ENCODE data around the gene ERCC3. TPM values are rescaled to one million over a fixed set of nuclear protein-coding genes. Genes with fewer than 3 reads are reported as not detected.

ERCC3 gene
- 42.8 TPM for polyA plus RNA-seq (2012; ENCODE audit: missing spikeins)

DNA sequence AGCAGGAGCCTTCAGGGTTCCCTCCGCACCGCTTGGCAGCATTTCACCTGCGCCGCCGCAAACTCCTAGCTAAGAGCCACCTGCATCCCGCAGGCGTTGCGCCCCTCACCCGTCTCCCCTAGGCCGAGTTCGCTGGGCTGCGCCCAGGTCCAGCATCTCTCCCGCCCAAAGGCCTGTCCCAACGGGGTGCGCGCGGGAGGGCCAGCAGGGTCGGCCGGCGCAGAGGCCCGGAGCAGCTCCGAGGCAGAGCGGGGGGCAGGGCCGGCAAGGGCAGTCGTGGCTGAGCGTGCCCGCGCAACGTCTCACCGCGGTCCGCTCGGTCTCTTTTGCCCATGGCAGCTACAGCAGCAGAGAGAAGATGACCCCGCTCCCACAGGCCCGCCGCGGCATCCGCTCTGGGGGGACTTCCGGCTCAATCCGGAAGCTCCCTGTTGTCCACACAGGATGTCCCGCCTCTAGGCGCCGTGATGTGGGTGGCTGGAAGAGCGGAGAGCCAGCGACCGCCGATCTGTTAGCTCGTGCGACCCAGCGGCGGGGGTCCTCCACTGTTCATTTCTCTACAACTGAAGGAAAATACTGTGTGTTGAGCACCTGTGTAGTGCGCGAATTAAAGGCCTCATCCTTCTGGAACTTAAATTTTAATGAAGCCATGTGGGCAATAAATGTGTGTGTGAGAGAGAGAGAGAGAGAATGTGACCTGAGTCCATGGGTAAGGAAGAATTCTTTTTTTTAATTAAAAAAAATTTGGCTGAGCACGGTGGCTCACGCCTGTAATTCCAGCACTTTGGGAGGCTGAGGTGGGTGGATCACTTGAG is at the start of gene ERCC3:
TSS of gene ERCC3 (minus strand) at position 397 of the 815 bp plus-strand sequence. CDS start at position 334, 63 bp downstream.
- peak; percentile 94 for DNase-seq (ENCODE audit: insufficient read length)
- FAIRE-seq: peak; percentile 88
- TF ChIP-seq POLR2A (IDR thresholded peaks at IDR 0.05; ENCODE audit: low read depth, low read length): peak; percentile 93
- TF ChIP-seq TAF1 (IDR thresholded peaks at IDR 0.05; ENCODE audit: borderline replicate concordance, low read depth, low read length): peak; percentile 66; the same call in 1 of the 2 replicates
- peak; percentile 93; the same call in 1 of the 2 replicates for TF ChIP-seq POLR2AphosphoS5 (IDR thresholded peaks at IDR 0.05; ENCODE audit: low read depth, low read length)

DNA sequence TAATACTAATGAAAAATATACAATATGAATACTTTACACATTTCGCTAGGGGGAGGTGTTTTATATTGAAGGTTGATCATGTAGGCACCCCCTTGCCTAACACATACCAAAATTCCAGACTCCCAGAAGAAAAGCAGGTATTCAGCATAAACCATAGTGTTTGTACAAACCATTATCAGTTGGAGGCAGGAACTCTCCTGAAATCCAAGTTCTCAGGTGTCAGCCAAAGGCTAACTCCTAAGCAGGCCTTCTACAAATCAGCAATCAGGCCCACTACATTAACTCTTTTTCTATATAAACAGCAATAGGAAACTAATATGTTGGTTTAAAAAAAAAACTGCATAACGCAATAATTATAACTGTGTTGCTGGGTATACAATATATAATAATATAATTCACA is 49.3 kb upstream of the ERCC3 start:
- DNase-seq (ENCODE audit: insufficient read length) (no peak), FAIRE-seq (no peak)
- TF ChIP-seq POLR2A (IDR thresholded peaks at IDR 0.05; ENCODE audit: low read depth, low read length) (no peak), TAF1 (IDR thresholded peaks at IDR 0.05; ENCODE audit: borderline replicate concordance, low read depth, low read length) (no peak), POLR2AphosphoS5 (IDR thresholded peaks at IDR 0.05; ENCODE audit: low read depth, low read length) (no peak)

DNA sequence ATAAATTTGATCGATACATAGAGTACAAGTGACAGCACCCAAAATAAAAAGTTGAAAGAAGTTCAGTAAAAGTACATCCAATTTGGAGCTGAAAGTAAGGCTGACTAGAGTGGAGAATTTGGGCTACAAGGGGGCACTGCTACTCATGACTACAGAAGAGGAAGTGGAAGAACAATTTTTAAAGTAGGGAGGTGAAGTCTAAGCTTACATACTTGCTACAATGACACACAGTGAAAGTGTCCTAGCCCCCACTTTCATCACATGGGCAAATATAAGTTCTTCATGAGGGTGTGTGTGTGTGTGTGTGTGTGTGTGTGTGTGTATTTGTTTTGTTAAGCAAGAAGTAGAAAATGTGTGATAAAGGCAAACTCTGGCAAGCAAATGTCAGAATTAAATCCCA is 48.2 kb upstream of the ERCC3 start:
- DNase-seq (ENCODE audit: insufficient read length) (no peak), FAIRE-seq (peak; percentile 84)
- TF ChIP-seq POLR2A (IDR thresholded peaks at IDR 0.05; ENCODE audit: low read depth, low read length) (no peak), TAF1 (IDR thresholded peaks at IDR 0.05; ENCODE audit: borderline replicate concordance, low read depth, low read length) (no peak), POLR2AphosphoS5 (IDR thresholded peaks at IDR 0.05; ENCODE audit: low read depth, low read length) (no peak)

DNA sequence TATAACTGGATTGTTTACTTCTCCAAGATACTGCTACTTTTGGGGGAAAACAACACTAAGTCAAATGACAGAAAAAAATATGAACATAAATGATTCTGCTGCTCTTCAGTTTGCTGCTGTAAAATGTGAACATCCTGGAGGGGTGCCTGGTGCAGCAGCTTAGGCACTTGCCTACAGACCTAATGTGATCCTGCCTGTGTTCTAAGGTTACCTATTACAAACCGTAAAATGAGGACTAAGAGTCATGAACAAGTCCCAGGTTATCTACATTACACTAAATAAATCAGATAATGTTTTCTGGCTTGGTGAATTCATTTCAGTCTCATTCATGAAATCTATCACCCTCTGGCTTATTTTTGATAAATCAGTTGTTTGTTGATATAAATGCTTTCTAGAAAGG is 38.4 kb upstream of the ERCC3 start:
- no peak for DNase-seq (ENCODE audit: insufficient read length)
- TF ChIP-seq POLR2AphosphoS5 (IDR thresholded peaks at IDR 0.05; ENCODE audit: low read depth, low read length) (no peak), POLR2A (IDR thresholded peaks at IDR 0.05; ENCODE audit: low read depth, low read length) (no peak)
- FAIRE-seq: no peak

DNA sequence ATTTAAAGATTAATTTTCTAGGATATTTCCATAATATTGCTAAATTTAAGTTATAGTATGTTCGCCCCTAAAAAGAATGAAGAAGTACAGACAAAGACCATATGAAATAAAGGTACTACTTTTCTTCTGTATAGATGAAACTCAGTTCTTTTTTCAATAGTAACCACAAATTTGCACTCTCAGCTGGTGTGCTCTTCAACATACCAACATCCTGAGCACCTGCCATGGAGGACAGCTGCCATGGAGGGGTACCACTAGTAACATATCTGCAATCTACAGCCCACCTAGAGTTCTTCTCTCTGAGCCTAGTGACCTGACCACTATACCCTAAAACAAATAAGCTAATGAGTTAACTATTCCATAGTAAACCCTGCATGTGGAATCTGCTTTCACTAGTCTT is 36.8 kb upstream of the ERCC3 start:
- FAIRE-seq: no peak
- DNase-seq (ENCODE audit: insufficient read length): no peak
- TF ChIP-seq POLR2AphosphoS5 (IDR thresholded peaks at IDR 0.05; ENCODE audit: low read depth, low read length) (no peak), TAF1 (IDR thresholded peaks at IDR 0.05; ENCODE audit: borderline replicate concordance, low read depth, low read length) (no peak), POLR2A (IDR thresholded peaks at IDR 0.05; ENCODE audit: low read depth, low read length) (no peak)

DNA sequence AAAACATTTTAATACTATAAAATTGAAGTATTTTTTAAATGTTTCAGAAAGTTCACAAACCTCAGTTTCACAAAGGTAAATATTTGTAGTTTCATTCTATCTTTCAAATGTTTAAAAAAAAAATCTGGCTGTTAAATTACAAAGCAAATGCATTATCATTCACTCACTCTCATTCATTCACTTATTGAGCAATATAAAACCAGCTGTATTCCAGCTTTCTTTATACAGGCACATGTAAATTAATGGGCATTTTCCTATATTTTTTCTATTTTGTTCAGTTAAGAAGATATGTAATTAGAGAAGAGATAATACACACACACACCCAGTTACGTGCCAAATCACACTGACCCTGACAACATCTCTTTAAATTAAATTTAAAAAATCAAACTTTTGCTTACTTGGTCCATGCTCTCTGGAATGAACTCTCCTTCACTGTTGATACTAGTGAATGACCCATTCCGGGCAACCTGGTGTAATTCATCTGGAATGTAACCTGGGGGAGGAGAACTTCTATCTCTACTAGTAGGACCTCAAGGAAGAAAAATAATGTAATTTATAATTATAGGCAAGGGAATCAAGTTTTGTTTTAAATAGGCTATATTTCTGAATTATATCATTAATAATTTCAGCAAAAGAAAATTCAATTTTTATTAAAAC is 32.5 kb upstream of the ERCC3 start:
- no peak for FAIRE-seq
- TF ChIP-seq POLR2A (IDR thresholded peaks at IDR 0.05; ENCODE audit: low read depth, low read length) (no peak), TAF1 (IDR thresholded peaks at IDR 0.05; ENCODE audit: borderline replicate concordance, low read depth, low read length) (no peak), POLR2AphosphoS5 (IDR thresholded peaks at IDR 0.05; ENCODE audit: low read depth, low read length) (no peak)
- DNase-seq (ENCODE audit: insufficient read length): no peak

DNA sequence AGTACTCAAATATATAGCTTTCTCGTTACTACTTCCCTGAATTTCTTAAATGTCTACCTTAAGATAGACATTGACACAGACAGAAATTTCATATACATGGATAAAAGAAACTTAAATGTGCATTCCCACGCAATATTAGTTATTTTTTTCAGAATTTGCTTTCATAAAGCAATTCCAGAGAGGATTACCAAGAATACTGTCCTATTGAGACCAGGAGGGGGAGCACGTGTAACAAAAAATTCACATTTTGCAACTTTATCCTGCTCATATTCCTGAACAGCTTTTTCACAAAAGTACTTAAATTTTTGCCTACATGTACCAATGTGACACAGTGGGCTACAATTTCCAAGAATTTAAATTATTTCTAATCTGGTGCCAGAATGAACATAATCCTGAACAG is 30.7 kb upstream of the ERCC3 start:
- no peak for TF ChIP-seq POLR2AphosphoS5 (IDR thresholded peaks at IDR 0.05; ENCODE audit: low read depth, low read length)
- no peak for TF ChIP-seq TAF1 (IDR thresholded peaks at IDR 0.05; ENCODE audit: borderline replicate concordance, low read depth, low read length)
- FAIRE-seq: peak; percentile 40
- no peak for DNase-seq (ENCODE audit: insufficient read length)

DNA sequence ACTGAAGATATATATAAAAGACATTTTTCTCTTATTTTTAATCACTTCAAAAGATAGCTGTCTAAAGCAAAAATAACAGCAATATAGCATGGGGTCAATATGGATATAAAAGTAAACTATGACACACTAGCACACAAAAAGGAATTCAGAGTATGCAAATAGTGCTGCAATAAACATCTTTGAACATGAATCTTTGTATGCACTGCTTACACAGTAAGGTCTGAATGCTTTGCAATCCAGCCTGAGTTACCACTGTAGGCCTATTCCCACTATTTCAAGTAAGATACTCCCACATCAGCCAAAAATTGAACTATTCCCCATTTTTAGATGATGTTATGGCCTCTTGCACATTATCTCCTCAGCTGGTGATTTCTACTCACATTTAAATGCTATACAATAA is 27.4 kb upstream of the ERCC3 start:
- TF ChIP-seq TAF1 (IDR thresholded peaks at IDR 0.05; ENCODE audit: borderline replicate concordance, low read depth, low read length) (no peak), POLR2A (IDR thresholded peaks at IDR 0.05; ENCODE audit: low read depth, low read length) (no peak), POLR2AphosphoS5 (IDR thresholded peaks at IDR 0.05; ENCODE audit: low read depth, low read length) (no peak)
- FAIRE-seq (peak; percentile 42), DNase-seq (ENCODE audit: insufficient read length) (no peak)

DNA sequence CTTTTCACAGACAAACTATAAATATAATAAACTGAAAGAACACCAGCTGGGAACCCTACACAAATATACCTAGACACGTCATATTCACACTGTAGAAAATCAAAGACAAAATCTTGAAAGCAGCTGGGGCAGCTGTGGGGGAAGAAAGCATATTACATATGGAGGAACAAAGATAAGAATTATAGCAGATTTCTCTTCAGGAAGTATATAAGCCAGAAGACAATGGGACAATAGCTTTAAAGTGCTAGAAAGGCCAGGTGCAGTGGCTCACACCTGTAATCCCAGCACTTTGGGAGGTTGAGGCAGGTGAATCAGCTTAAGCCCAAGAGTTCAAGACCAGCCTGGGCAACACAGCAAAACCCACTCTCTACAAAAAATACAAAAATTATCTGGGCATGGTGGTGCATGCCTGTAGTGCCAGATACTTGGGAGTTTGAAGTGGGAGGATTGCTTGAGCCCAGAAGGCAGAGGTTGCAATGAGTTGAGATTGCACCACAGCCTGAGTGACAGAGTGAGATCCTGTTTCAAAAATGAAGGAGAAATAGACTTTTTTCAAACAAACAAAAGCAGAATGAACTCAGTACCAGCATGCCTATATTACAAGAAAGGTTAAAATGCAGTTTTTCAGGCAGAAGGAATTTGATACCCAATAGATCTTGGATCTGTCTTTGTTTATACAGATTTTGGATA is 26.8 kb upstream of the ERCC3 start:
- TF ChIP-seq POLR2A (IDR thresholded peaks at IDR 0.05; ENCODE audit: low read depth, low read length): no peak
- TF ChIP-seq TAF1 (IDR thresholded peaks at IDR 0.05; ENCODE audit: borderline replicate concordance, low read depth, low read length): no peak
- no peak for TF ChIP-seq POLR2AphosphoS5 (IDR thresholded peaks at IDR 0.05; ENCODE audit: low read depth, low read length)
- FAIRE-seq (no peak), DNase-seq (ENCODE audit: insufficient read length) (no peak)

DNA sequence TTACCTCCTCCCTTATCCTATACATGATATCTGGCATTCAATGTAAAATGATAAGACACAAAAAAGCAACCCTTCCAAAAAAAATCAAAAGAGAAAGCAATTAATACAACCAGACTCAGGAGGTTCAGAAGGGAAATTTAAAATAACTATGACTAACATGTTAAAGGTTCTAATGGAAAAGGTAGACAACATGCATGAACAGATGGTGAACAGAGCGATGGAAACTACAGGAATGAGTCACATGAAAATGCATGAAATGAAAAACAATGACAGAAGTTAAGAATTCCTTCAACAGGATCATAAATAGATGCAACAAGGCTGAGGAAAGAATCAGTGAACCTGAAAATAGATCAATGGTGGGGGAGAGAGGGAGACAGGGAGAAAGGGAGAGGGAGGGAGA is 26.1 kb upstream of the ERCC3 start:
- DNase-seq (ENCODE audit: insufficient read length) (no peak), FAIRE-seq (no peak)
- no peak for TF ChIP-seq POLR2A (IDR thresholded peaks at IDR 0.05; ENCODE audit: low read depth, low read length)
- TF ChIP-seq TAF1 (IDR thresholded peaks at IDR 0.05; ENCODE audit: borderline replicate concordance, low read depth, low read length): no peak
- no peak for TF ChIP-seq POLR2AphosphoS5 (IDR thresholded peaks at IDR 0.05; ENCODE audit: low read depth, low read length)

DNA sequence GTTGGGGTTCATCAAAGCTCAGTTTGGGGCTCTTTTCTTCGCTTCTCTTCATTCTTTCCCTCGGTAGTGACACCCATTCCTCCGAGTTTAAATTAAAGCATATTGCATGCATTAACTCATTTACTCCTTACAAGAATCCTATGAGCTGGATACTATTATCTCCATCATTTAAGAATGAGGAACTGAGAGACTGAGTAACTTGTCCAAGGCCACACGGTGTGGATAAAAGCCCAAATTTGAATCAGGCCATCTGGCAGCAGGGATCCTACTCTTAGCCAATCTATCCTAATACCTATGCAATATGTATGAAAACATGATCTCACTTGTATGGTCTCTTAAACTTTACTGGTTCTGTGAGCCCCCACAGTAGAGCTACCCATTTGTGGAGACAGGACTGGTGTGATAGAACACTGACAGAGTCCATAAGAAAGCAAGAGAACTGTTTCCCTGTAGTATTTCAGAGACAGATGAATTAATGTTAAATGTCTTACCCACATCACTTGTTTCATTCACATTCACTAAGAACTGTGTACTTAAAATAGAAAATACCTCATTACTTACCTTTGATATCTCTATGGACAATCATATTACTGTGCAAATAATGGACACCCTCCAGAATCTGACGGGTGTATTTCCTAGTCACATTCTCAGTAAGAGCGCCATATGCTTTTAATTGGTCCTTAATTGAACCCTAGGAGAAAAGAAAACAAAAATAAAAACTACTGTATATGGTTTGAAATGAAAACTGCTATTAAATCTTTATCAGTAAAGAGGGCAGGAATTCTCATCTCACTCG is 20.4 kb upstream of the ERCC3 start:
- TF ChIP-seq POLR2AphosphoS5 (IDR thresholded peaks at IDR 0.05; ENCODE audit: low read depth, low read length): no peak
- TF ChIP-seq POLR2A (IDR thresholded peaks at IDR 0.05; ENCODE audit: low read depth, low read length): no peak
- no peak for TF ChIP-seq TAF1 (IDR thresholded peaks at IDR 0.05; ENCODE audit: borderline replicate concordance, low read depth, low read length)
- DNase-seq (ENCODE audit: insufficient read length) (no peak), FAIRE-seq (no peak)
